ENCODE data around the gene AKAP6.
"Not testable (repeated sequence)": the region's sequence is repeated elsewhere in the genome, so short reads cannot be mapped to it uniquely, and the experiment has no call there.

Gene AKAP6

GRCh38 chr14:32370714-32371113, 41.6 kb downstream of the AKAP6 start:
- no peak for DNase-seq

DNA sequence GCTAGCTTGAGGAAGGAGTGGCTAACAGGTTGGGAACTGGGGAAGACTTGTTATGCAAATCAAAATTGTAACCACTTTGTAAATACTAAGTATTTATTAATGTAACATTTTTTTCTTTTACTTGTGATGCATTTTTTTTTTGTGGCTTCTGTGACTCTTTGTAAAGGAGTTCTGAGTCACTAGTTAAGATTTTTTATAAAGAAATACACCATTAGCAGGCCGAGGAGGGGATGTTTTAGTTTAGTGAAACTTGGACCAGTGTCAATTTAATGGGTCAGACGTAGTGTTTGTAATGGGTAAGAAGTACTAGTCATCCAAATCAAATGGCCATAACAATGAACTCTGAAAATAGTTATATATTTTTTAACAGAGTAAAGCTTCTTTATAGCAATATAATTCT, 43.1 kb downstream of the AKAP6 start:
- DNase-seq = no peak

DNA sequence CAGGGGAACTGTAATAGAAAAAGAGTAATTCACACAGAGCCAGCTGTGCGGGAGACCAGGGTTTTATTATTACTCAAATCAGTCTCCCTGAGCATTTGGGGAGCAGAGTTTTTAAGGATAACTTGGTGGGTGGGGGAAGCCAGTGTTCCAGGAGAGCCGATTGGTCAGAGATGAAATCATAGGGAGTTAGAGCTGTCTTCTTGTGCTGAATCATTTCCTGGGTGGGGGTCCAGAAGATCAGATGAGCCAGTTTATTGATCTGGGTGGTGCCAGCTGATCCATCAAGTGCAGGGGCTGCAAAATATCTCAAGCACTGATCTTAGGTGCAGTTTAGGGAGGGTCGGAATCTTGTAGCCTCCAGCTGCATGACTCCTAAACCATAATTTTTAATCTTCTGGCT, 44.1 kb downstream of the AKAP6 start:
- not testable (repeated sequence) for DNase-seq

DNA sequence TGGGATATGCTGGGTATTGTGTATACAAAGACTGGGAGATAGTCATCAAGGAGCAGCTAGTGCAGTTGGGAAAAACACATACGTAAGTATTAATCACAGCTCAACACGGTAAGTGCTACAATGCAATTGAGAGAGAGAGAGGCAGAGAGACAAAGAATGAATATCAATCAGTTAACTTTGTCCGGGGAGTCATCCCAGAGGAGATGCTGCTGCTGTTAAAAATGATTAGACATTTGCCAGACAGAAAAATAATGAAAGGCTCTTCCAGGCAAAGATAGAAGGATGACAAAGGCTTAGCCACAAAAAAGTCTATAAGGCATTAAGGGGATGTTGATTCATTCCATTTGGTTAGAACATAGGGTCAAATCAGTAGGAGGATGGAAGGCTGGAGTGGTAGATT, 45.1 kb downstream of the AKAP6 start:
- no peak for DNase-seq

- no peak for DNase-seq
These were observed 46.6 kb downstream of the AKAP6 start for GRCh38 chr14:32375663-32376062.

DNA sequence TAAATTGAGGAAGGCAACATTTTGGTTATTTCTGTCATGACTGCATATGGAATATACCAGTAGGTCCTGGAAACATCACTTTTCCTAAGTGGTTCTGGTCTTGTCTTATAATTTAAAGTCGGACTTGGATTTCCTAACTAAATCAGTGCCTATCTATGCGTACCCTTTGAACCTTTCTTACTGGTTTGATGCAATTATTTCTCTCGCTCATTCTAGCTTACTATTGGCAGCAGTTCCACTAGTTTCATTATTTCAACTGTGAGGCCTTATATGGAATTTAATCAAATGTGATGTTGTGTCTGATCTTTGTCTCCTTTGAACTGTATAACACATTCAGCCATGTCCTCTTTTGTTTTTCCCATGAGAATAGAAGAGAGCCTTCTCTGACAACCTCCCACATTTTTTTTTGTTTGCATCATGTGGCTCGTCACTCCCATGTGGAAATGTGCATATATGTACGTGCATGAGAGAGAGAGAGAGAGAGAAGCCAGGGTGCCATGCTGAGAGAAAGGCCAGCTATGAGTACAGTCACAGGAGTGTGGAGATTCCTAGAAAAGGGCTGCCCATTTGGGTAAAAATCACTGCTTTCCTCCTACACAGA, 48.0 kb downstream of the AKAP6 start:
- no peak for DNase-seq

DNA sequence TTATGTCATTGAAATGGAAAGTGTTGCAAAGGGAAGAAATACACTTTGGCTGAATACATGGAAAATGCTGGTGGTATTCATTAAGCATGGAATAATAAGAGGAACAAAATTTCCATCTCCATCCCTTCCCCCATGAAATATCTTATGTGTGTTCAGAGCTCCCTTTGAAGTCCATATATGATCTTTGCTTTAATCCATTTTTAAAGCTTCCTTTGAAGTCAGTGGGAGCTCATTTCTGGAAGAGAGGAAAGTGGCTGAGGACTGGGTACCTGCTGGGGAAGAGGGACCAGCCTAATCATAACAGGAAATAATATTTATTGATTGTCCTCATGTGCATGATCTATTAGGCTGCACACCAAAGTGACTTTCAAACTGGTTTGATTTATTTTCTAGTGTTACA, 49.2 kb downstream of the AKAP6 start:
- no peak for DNase-seq

DNA sequence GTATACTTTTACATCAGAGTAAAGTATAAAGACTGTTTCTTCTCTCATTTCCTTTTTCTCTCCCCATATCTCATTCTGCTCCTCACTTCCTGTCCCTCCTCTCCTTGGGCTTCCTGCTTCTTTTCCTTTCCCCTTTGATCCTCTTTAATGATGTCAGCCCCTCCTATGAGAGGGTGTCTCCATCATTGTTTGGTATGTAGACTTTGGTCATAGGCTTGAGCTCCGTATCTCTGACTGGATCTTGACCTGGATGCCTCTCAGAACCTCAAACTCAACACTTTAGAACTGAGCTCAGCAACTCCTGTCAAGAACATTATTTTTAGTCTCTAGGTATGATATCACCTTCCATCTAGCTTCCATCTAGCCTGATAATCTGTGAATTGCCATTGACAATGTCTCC, 50.3 kb downstream of the AKAP6 start:
- no peak for DNase-seq

GRCh38 chr14:32381869-32382268, 52.8 kb downstream of the AKAP6 start:
- no peak for DNase-seq

GRCh38 chr14:32382704-32383103, 53.6 kb downstream of the AKAP6 start:
- no peak for DNase-seq

- DNase-seq = no peak
These were observed 54.4 kb downstream of the AKAP6 start for GRCh38 chr14:32383364-32384009.

DNA sequence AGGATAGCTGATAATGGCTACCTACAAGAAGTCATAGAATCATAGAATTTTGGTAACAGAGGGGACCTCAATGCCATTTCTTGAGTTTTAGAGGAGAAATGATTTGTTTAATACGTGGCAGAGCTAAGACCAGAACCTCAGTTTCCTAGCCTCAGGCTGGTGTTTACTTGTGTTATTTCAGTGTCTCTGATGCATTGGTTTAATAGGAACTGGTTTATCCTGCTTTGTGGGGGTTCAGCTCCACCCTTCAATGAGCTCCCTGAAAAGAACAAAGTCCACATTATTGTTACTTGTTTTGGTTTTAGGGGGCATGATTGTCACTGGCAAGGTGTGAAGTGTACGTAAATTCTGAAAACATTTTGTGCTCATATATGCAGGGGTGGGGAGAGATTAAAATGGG, 55.4 kb downstream of the AKAP6 start:
- no peak for DNase-seq

GRCh38 chr14:32387295-32387694, 58.2 kb downstream of the AKAP6 start:
- DNase-seq = not testable (repeated sequence)

DNA sequence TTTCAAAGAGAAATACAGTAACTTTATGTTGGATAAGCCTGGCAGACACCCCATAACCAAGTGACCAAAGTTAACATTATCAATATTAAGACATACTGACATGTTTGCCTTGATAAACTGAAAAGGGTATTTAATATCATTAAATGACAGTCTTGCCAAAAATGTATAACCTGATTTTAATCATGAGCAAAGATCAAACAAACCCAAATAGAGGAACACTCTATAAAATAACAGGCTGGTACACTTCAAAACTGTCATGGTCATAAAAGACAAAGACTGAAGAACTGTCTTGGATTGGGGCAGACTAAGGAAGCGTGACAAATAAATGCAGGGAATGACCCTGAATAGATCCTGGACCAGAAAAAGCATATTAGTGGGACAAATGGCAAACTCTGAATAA, 64.0 kb downstream of the AKAP6 start:
- no peak for DNase-seq

DNA sequence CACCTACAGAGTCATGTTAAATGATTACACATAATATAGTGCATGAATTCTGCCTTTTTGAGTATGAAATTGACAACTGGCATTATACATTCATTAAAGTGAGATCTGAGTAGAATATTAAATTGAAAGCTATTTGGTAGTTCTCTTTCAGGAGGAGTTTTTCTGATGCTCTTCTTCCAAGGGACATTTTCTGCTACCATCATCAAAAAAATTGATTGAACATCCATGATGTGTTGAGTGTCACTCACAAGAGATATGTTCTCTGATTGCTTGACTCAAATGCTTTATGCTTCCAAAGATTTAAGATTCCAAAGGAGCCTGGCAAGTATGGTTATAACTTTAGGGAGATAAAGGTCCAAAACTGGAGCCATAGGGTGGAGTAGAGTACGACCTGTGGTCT, 64.9 kb downstream of the AKAP6 start:
- DNase-seq = no peak

- DNase-seq = no peak
These were observed 67.8 kb downstream of the AKAP6 start for GRCh38 chr14:32396885-32397284.

GRCh38 chr14:32397861-32398640, 69.0 kb downstream of the AKAP6 start:
- DNase-seq = no peak

DNA sequence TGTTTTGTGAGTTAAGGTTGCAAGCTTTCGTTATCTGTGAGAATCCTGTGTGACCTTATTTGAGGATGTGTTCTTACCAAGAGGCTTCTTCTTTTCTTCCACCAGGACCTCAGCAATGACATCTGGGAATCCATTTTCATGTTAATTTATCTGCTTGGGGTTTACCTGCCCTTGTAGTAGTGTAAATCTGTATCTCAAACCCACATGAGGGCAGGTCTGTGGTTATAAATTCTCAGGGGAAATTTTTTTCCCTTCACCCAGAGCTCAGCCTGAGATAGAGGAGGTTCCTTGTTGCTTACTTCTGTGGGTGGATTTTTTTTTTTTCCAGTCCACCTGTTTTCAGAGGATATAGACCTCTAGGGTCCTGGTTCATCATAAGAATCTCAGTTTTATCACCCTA, 70.8 kb downstream of the AKAP6 start:
- no peak for DNase-seq

- DNase-seq = no peak
These were observed 71.4 kb downstream of the AKAP6 start for GRCh38 chr14:32400480-32400879.

- DNase-seq = no peak
These were observed 73.9 kb downstream of the AKAP6 start for GRCh38 chr14:32403021-32403420.

- no peak for DNase-seq
These were observed 74.6 kb downstream of the AKAP6 start for GRCh38 chr14:32403688-32404087.

GRCh38 chr14:32404784-32405573, 75.9 kb downstream of the AKAP6 start:
- DNase-seq = no peak

GRCh38 chr14:32405856-32406255, 76.8 kb downstream of the AKAP6 start:
- DNase-seq = no peak

DNA sequence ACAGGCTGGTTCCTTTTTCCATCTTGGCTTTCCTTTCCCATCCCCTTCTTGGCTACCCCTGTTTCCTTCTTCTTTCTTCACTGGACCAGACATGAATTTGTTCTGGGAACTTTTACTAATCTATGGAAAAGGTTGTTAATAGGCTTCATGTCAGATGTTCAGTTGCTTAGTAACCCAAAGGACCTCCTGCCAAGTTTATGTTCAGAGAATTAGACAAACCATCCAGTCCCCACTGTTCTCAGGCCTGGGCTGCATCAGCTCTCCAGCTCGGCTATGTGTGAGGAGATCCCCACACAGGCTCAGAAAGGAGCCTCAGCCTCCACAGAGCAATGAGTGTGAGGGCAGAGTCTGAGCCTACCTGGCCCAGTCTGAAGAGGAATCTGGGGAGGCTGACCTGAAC, 78.0 kb downstream of the AKAP6 start:
- DNase-seq = no peak

Data from stimulated activated CD4-positive, alpha-beta T cell treated with anti-CD3 and anti-CD28 coated beads, Interleukin-2, amount 100 ng/mL, for 24 hours (primary cell).